HFFc6 (cell line): ENCODE measurements around the gene PABPN1L. TPM values are rescaled to one million over a fixed set of nuclear protein-coding genes. Genes with fewer than 3 reads are reported as not detected.

Source experiments
- DNase-seq: peaks from one replicate; pipeline ENCODE4 v3.0.0-alpha.2; 2018
- H3K27ac Mint-ChIP-seq: 2 replicates; pipeline ENCODE4 v1.8.0; 2020; ENCODE audit warnings: mild to moderate bottlenecking, mixed read lengths
- H3K27me3 Mint-ChIP-seq: 2 replicates; pipeline ENCODE4 v1.8.0; 2021; ENCODE audit warnings: mild to moderate bottlenecking, moderate library complexity, mixed read lengths; ENCODE audit not compliant: insufficient read depth
- H3K36me3 Mint-ChIP-seq: 2 replicates; pipeline ENCODE4 v1.8.0; 2021; ENCODE audit warnings: low read depth, mixed read lengths
- H3K4me1 Mint-ChIP-seq: 2 replicates; pipeline ENCODE4 v1.8.0; 2020; ENCODE audit warnings: low read depth, mixed read lengths
- H3K4me3 Mint-ChIP-seq: 2 replicates; pipeline ENCODE4 v1.8.0; 2020; ENCODE audit warnings: mild to moderate bottlenecking, moderate library complexity, mixed read lengths
- H3K9me3 Mint-ChIP-seq: 2 replicates; pipeline ENCODE4 v1.8.0; 2020; ENCODE audit warnings: mild to moderate bottlenecking, mixed read lengths
- CTCF ChIP-seq: fragments of 200-600 bp; sonication (generic); IDR thresholded peaks from 2 replicates; pipeline ENCODE4 v1.5.0; 2021; ENCODE audit warnings: antibody characterized with exemption, mild to moderate bottlenecking
- total RNA-seq, 6 experiments: library from RNA; stranded (reverse); fragmentation: NEBNext Ultra II Directional; extraction: Animal tissue kit (Norgen Biotek cat#: 25700); gene quantifications; 2 replicates in 1 of 6; 3 replicates in 5 of 6; pipeline ENCODE4 v1.2.3, GENCODE V29; 2021

PABPN1L gene
- total RNA-seq, 6 experiments from 2014 or later: not detected

GRCh38 chr16:88855736-88856121, 10.7 kb downstream of the PABPN1L start:
- TF ChIP-seq CTCF: no peak
- no peak for DNase-seq
- peaks cover 3% of the 10 kb centered on the region for H3K27me3 Mint-ChIP-seq
- no peaks in the 10 kb centered on the region for H3K9me3 Mint-ChIP-seq
- peaks cover 7% of the 10 kb centered on the region for H3K36me3 Mint-ChIP-seq
- no peak overlapping the region for H3K27ac Mint-ChIP-seq
- H3K4me1 Mint-ChIP-seq: peaks cover 21% of the 10 kb centered on the region
- H3K4me3 Mint-ChIP-seq: peak overlapping the region; percentile 76

GRCh38 chr16:88855176-88855575, 11.3 kb downstream of the PABPN1L start:
- no peak for DNase-seq
- peaks cover 7% of the 10 kb centered on the region for H3K36me3 Mint-ChIP-seq
- peak overlapping the region; percentile 63 for H3K4me3 Mint-ChIP-seq
- no peak overlapping the region for H3K27ac Mint-ChIP-seq
- peaks cover 3% of the 10 kb centered on the region for H3K27me3 Mint-ChIP-seq
- no peaks in the 10 kb centered on the region for H3K9me3 Mint-ChIP-seq
- TF ChIP-seq CTCF: no peak
- H3K4me1 Mint-ChIP-seq: peaks cover 21% of the 10 kb centered on the region

- Mint-ChIP-seq H3K36me3 (peaks cover 7% of the 10 kb centered on the region), H3K27ac (no peak overlapping the region), H3K4me3 (no peak overlapping the region), H3K4me1 (peaks cover 21% of the 10 kb centered on the region), H3K9me3 (no peaks in the 10 kb centered on the region), H3K27me3 (peaks cover 3% of the 10 kb centered on the region)
- no peak for DNase-seq
- no peak for TF ChIP-seq CTCF
These were observed 12.0 kb downstream of the PABPN1L start for GRCh38 chr16:88854306-88855111.

GRCh38 chr16:88853325-88853941, 13.0 kb downstream of the PABPN1L start:
- Mint-ChIP-seq H3K4me1 (peaks cover 18% of the 10 kb centered on the region), H3K36me3 (peaks cover 7% of the 10 kb centered on the region), H3K27me3 (peaks cover 3% of the 10 kb centered on the region), H3K27ac (no peak overlapping the region), H3K4me3 (no peak overlapping the region), H3K9me3 (no peaks in the 10 kb centered on the region)
- TF ChIP-seq CTCF: no peak
- no peak for DNase-seq

- peaks cover 11% of the 10 kb centered on the region for H3K4me1 Mint-ChIP-seq
- no peaks in the 10 kb centered on the region for H3K9me3 Mint-ChIP-seq
- H3K36me3 Mint-ChIP-seq: no peaks in the 10 kb centered on the region
- H3K27me3 Mint-ChIP-seq: no peaks in the 10 kb centered on the region; the same call in 1 of the 2 replicates
- H3K4me3 Mint-ChIP-seq: no peak overlapping the region
- no peak for DNase-seq
- H3K27ac Mint-ChIP-seq: no peak overlapping the region
- TF ChIP-seq CTCF: no peak
These were observed 14.8 kb downstream of the PABPN1L start for GRCh38 chr16:88851616-88852015.
